Measurements from ENCODE around the gene TPST1.
"Not testable (repeated sequence)": the region's sequence is repeated elsewhere in the genome, so short reads cannot be mapped to it uniquely, and the experiment has no call there.

The TPST1 gene

GRCh38 chr7:66376264-66376945, 171.3 kb downstream of the TPST1 start:
- no peak for DNase-seq (ENCODE audit: low read depth in 1 of 2, low spot score in 1 of 2)

- no peak for DNase-seq (ENCODE audit: low read depth in 1 of 2, low spot score in 1 of 2)
Measured at GRCh38 chr7:66377045-66377444, 171.9 kb downstream of the TPST1 start.

GRCh38 chr7:66377714-66378113, 172.6 kb downstream of the TPST1 start:
- no peak for DNase-seq (ENCODE audit: low read depth in 1 of 2, low spot score in 1 of 2)

GRCh38 chr7:66379542-66380160, 174.5 kb downstream of the TPST1 start:
- DNase-seq (ENCODE audit: low read depth in 1 of 2, low spot score in 1 of 2): no peak

GRCh38 chr7:66380272-66380888, 175.2 kb downstream of the TPST1 start:
- DNase-seq (ENCODE audit: low read depth in 1 of 2, low spot score in 1 of 2): no peak

- not testable (repeated sequence) for DNase-seq (ENCODE audit: low read depth in 1 of 2, low spot score in 1 of 2)
Measured at GRCh38 chr7:66382182-66382923, 177.2 kb downstream of the TPST1 start.

GRCh38 chr7:66385191-66385905, 180.2 kb downstream of the TPST1 start:
- DNase-seq (ENCODE audit: low read depth in 1 of 2, low spot score in 1 of 2): not testable (repeated sequence)

GRCh38 chr7:66395128-66395571, 190.0 kb downstream of the TPST1 start:
- not testable (repeated sequence) for DNase-seq (ENCODE audit: low read depth in 1 of 2, low spot score in 1 of 2)

GRCh38 chr7:66396052-66396451, 190.9 kb downstream of the TPST1 start:
- DNase-seq (ENCODE audit: low read depth in 1 of 2, low spot score in 1 of 2): not testable (repeated sequence)

GRCh38 chr7:66398841-66399240, 193.7 kb downstream of the TPST1 start:
- DNase-seq (ENCODE audit: low read depth in 1 of 2, low spot score in 1 of 2): not testable (repeated sequence)

- DNase-seq (ENCODE audit: low read depth in 1 of 2, low spot score in 1 of 2): no peak
Measured at GRCh38 chr7:66399566-66399965, 194.4 kb downstream of the TPST1 start.

GRCh38 chr7:66400400-66400799, 195.3 kb downstream of the TPST1 start:
- no peak for DNase-seq (ENCODE audit: low read depth in 1 of 2, low spot score in 1 of 2)

- DNase-seq (ENCODE audit: low read depth in 1 of 2, low spot score in 1 of 2): not testable (repeated sequence)
Measured at GRCh38 chr7:66401126-66401525, 196.0 kb downstream of the TPST1 start.

- DNase-seq (ENCODE audit: low read depth in 1 of 2, low spot score in 1 of 2): not testable (repeated sequence)
Measured at GRCh38 chr7:66401932-66402331, 196.8 kb downstream of the TPST1 start.

GRCh38 chr7:66403564-66403963, 198.4 kb downstream of the TPST1 start:
- no peak for DNase-seq (ENCODE audit: low read depth in 1 of 2, low spot score in 1 of 2)

GRCh38 chr7:66409493-66409892, 204.4 kb downstream of the TPST1 start:
- DNase-seq (ENCODE audit: low read depth in 1 of 2, low spot score in 1 of 2): no peak

Data from stimulated activated CD4-positive, alpha-beta T cell treated with anti-CD3 and anti-CD28 coated beads, Interleukin-15, amount 100 ng/mL, for 1 hour (primary cell).